ENCODE results near the gene SLC30A1. TPM values are rescaled to one million over a fixed set of nuclear protein-coding genes. Genes with fewer than 3 reads are reported as not detected.

SLC30A1 gene
- total RNA-seq, 1 donor from 2014 or later, result 18.2 TPM

- DNase-seq (ENCODE audit: low spot score), result no peak
- Mint-ChIP-seq H3K27me3 (ENCODE audit: low read depth) (no peaks in the 10 kb centered on the region), H3K36me3 (ENCODE audit: low read depth) (no peaks in the 10 kb centered on the region), H3K4me3 (ENCODE audit: unreplicated experiment) (no peak overlapping the region), H3K9me3 (ENCODE audit: low read depth) (no peaks in the 10 kb centered on the region), H3K4me1 (ENCODE audit: low read depth) (peaks cover 14% of the 10 kb centered on the region), H3K27ac (ENCODE audit: unreplicated experiment) (no peak overlapping the region)
- TF ChIP-seq CTCF (IDR thresholded peaks at IDR 0.05), result no peak
Measured at GRCh38 chr1:211616231-211616964, 37.4 kb upstream of the SLC30A1 start.

- no peak for TF ChIP-seq CTCF (IDR thresholded peaks at IDR 0.05)
- Mint-ChIP-seq H3K27ac (ENCODE audit: unreplicated experiment) (peak overlapping the region; percentile 45), H3K9me3 (ENCODE audit: low read depth) (no peaks in the 10 kb centered on the region), H3K4me3 (ENCODE audit: unreplicated experiment) (no peak overlapping the region), H3K36me3 (ENCODE audit: low read depth) (no peaks in the 10 kb centered on the region), H3K4me1 (ENCODE audit: low read depth) (peaks cover 20% of the 10 kb centered on the region), H3K27me3 (ENCODE audit: low read depth) (no peaks in the 10 kb centered on the region)
- DNase-seq (ENCODE audit: low spot score), result no peak
Measured at GRCh38 chr1:211614615-211615014, 35.7 kb upstream of the SLC30A1 start.

- Mint-ChIP-seq H3K9me3 (ENCODE audit: low read depth) (no peaks in the 10 kb centered on the region), H3K27ac (ENCODE audit: unreplicated experiment) (peak overlapping the region; percentile 97)
- no peak for DNase-seq (ENCODE audit: low spot score)
Measured at GRCh38 chr1:211613951-211614350, 35.0 kb upstream of the SLC30A1 start.

GRCh38 chr1:211613108-211613947 is 34.4 kb upstream of the SLC30A1 start:
- no peaks in the 10 kb centered on the region for H3K9me3 Mint-ChIP-seq (ENCODE audit: low read depth)
- H3K36me3 Mint-ChIP-seq (ENCODE audit: low read depth), result no peaks in the 10 kb centered on the region

More at GRCh38 chr1:211613951-211614350, 35.0 kb upstream of the SLC30A1 start:
- H3K4me1 Mint-ChIP-seq (ENCODE audit: low read depth), result peaks cover 26% of the 10 kb centered on the region
- no peak overlapping the region for H3K4me3 Mint-ChIP-seq (ENCODE audit: unreplicated experiment)
- TF ChIP-seq CTCF (IDR thresholded peaks at IDR 0.05), result no peak
- H3K36me3 Mint-ChIP-seq (ENCODE audit: low read depth), result no peaks in the 10 kb centered on the region
- no peaks in the 10 kb centered on the region for H3K27me3 Mint-ChIP-seq (ENCODE audit: low read depth)

More at GRCh38 chr1:211613108-211613947, 34.4 kb upstream of the SLC30A1 start:
- Mint-ChIP-seq H3K27me3 (ENCODE audit: low read depth) (no peaks in the 10 kb centered on the region), H3K4me1 (ENCODE audit: low read depth) (peaks cover 26% of the 10 kb centered on the region), H3K4me3 (ENCODE audit: unreplicated experiment) (no peak overlapping the region), H3K27ac (ENCODE audit: unreplicated experiment) (peak overlapping the region; percentile 97)
- no peak for DNase-seq (ENCODE audit: low spot score)
- no peak for TF ChIP-seq CTCF (IDR thresholded peaks at IDR 0.05)

Measured in chondrocyte (in vitro differentiated cells).